GM19043 (cell line): Measurements from ENCODE around the gene PTBP3.
"Not testable (repeated sequence)": the region's sequence is repeated elsewhere in the genome, so short reads cannot be mapped to it uniquely, and the experiment has no call there.

Source experiments
- ATAC-seq: cut with Tn5 transposase; IDR thresholded peaks from one replicate; pipeline ENCODE4 v1.9.1; 2021; ENCODE audit warnings: low read depth; ENCODE audit not compliant: unreplicated experiment

Gene PTBP3

GRCh38 chr9:112332977-112333638 lies at the start of gene PTBP3:
PTBP3 (minus strand) TSS chr9:112333619; CDS start chr9:112297865, 35,754 bp downstream.
- peak; percentile 43 for ATAC-seq

GRCh38 chr9:112382501-112383364 lies 49.3 kb upstream of the PTBP3 start:
- ATAC-seq, result no peak

GRCh38 chr9:112382066-112382465 lies 48.6 kb upstream of the PTBP3 start:
- no peak for ATAC-seq

- no peak for ATAC-seq
Observed at GRCh38 chr9:112380825-112381221, 47.4 kb upstream of the PTBP3 start.

GRCh38 chr9:112380102-112380824 lies 46.8 kb upstream of the PTBP3 start, which contains the start of gene HSDL2:
HSDL2 (plus strand) TSS chr9:112380108; CDS start chr9:112380164, 56 bp downstream.
- peak; percentile 14 for ATAC-seq

GRCh38 chr9:112379177-112380101 lies 46.0 kb upstream of the PTBP3 start:
- ATAC-seq, result peak; percentile 80

GRCh38 chr9:112378328-112379176 lies 45.1 kb upstream of the PTBP3 start:
- ATAC-seq, result peak; percentile 6

- no peak for ATAC-seq
Observed at GRCh38 chr9:112377684-112378327, 44.4 kb upstream of the PTBP3 start.

- ATAC-seq, result no peak
Observed at GRCh38 chr9:112377087-112377486, 43.7 kb upstream of the PTBP3 start.

- ATAC-seq, result no peak
Observed at GRCh38 chr9:112375361-112375760, 41.9 kb upstream of the PTBP3 start.

- ATAC-seq, result not testable (repeated sequence)
Observed at GRCh38 chr9:112374232-112374631, 40.8 kb upstream of the PTBP3 start.

- ATAC-seq, result not testable (repeated sequence)
Observed at GRCh38 chr9:112373666-112374065, 40.2 kb upstream of the PTBP3 start.

GRCh38 chr9:112371060-112371459 lies 37.6 kb upstream of the PTBP3 start:
- no peak for ATAC-seq

GRCh38 chr9:112369817-112370216 lies 36.4 kb upstream of the PTBP3 start:
- ATAC-seq, result no peak

GRCh38 chr9:112367465-112367864 lies 34.0 kb upstream of the PTBP3 start:
- no peak for ATAC-seq

GRCh38 chr9:112366591-112366990 lies 33.2 kb upstream of the PTBP3 start:
- no peak for ATAC-seq

- not testable (repeated sequence) for ATAC-seq
Observed at GRCh38 chr9:112365257-112365656, 31.8 kb upstream of the PTBP3 start.

GRCh38 chr9:112364761-112365160 lies 31.3 kb upstream of the PTBP3 start:
- ATAC-seq, result no peak

GRCh38 chr9:112361601-112362000 lies 28.2 kb upstream of the PTBP3 start:
- no peak for ATAC-seq
